Measurements from ENCODE around the gene ABHD17A.

ABHD17A gene

GRCh38 chr19:1920644-1921043, 35.3 kb upstream of the ABHD17A start:
- Histone ChIP-seq H3K4me2 (ENCODE audit: insufficient read depth, low read length, poor library complexity, severe bottlenecking) (no peak overlapping the region), H3K79me1 (ENCODE audit: low read depth, low read length) (peaks cover 2% of the 10 kb centered on the region), H2AK5ac (ENCODE audit: low read depth, low read length) (no peak overlapping the region), H3K9ac (ENCODE audit: low read depth, low read length, poor library complexity) (no peak overlapping the region), H2BK12ac (ENCODE audit: low read length) (no peak overlapping the region), H3K27me3 (ENCODE audit: control insufficient read depth in 3 of 3, insufficient read depth in 3 of 3, low read depth in 1 of 3, low read length in 3 of 3) (no peaks in the 10 kb centered on the region), H4K91ac (ENCODE audit: low read depth, low read length, poor library complexity) (no peak overlapping the region), H4K8ac (ENCODE audit: low read depth, low read length) (peak overlapping the region; percentile 86), H3K23ac (ENCODE audit: low read depth, low read length, poor library complexity) (peak overlapping the region; percentile 10), H3K14ac (ENCODE audit: low read length) (no peak overlapping the region), H2AFZ (ENCODE audit: low read length) (no peak overlapping the region), H3K4ac (ENCODE audit: low read length) (no peak overlapping the region), H3K27ac (replicated peaks; ENCODE audit: low read length) (no peak overlapping the region), H2BK5ac (ENCODE audit: low read length) (no peak overlapping the region), H3K4me1 (ENCODE audit: control insufficient read depth in 2 of 2, insufficient read depth in 1 of 2, low read depth in 1 of 2, low read length in 2 of 2) (no peaks in the 10 kb centered on the region), H3K18ac (ENCODE audit: low read length) (no peak overlapping the region), H3K36me3 (replicated peaks in 1 of 2; ENCODE audit: control insufficient read depth in 2 of 2, insufficient read depth in 2 of 2, low read length in 2 of 2) (peaks cover 57 to 87% of the 10 kb centered on the region in 2 donors), H2BK15ac (ENCODE audit: low read length) (no peak overlapping the region), H3K4me3 (ENCODE audit: low read length in 2 of 2) (no peak overlapping the region), H3K9me3 (replicated peaks in 1 of 2; ENCODE audit: control insufficient read depth in 2 of 2, insufficient read depth in 1 of 2, low read depth in 1 of 2, low read length in 2 of 2) (peaks cover 0 to 4% of the 10 kb centered on the region in 2 donors), H2BK120ac (ENCODE audit: low read depth, low read length) (no peak overlapping the region)
- DNase-seq (ENCODE audit: low spot score) = no peak
- WGBS, 2 donors (ENCODE audit: extremely low coverage in 2 of 2, insufficient read length in 2 of 2, insufficient replicate concordance in 1 of 2) = no CpG with 5 or more reads among the region's 19 CpGs

GRCh38 chr19:1918975-1919374, 33.7 kb upstream of the ABHD17A start:
- Histone ChIP-seq H3K9ac (ENCODE audit: low read depth, low read length, poor library complexity) (no peak overlapping the region), H2BK5ac (ENCODE audit: low read length) (no peak overlapping the region), H3K27me3 (ENCODE audit: control insufficient read depth in 3 of 3, insufficient read depth in 3 of 3, low read depth in 1 of 3, low read length in 3 of 3) (no peaks in the 10 kb centered on the region), H3K4me2 (ENCODE audit: insufficient read depth, low read length, poor library complexity, severe bottlenecking) (no peak overlapping the region), H2AK5ac (ENCODE audit: low read depth, low read length) (no peak overlapping the region), H4K91ac (ENCODE audit: low read depth, low read length, poor library complexity) (no peak overlapping the region), H3K14ac (ENCODE audit: low read length) (no peak overlapping the region), H3K4me1 (ENCODE audit: control insufficient read depth in 2 of 2, insufficient read depth in 1 of 2, low read depth in 1 of 2, low read length in 2 of 2) (no peaks in the 10 kb centered on the region), H4K8ac (ENCODE audit: low read depth, low read length) (no peak overlapping the region), H3K79me1 (ENCODE audit: low read depth, low read length) (peaks cover 8% of the 10 kb centered on the region), H3K23ac (ENCODE audit: low read depth, low read length, poor library complexity) (no peak overlapping the region), H3K9me3 (replicated peaks in 1 of 2; ENCODE audit: control insufficient read depth in 2 of 2, insufficient read depth in 1 of 2, low read depth in 1 of 2, low read length in 2 of 2) (peaks cover 0 to 4% of the 10 kb centered on the region in 2 donors), H2AFZ (ENCODE audit: low read length) (no peak overlapping the region), H3K4me3 (ENCODE audit: low read length in 2 of 2) (no peak overlapping the region), H3K36me3 (replicated peaks in 1 of 2; ENCODE audit: control insufficient read depth in 2 of 2, insufficient read depth in 2 of 2, low read length in 2 of 2) (peaks cover 52 to 87% of the 10 kb centered on the region in 2 donors), H3K18ac (ENCODE audit: low read length) (no peak overlapping the region), H3K4ac (ENCODE audit: low read length) (no peak overlapping the region), H2BK12ac (ENCODE audit: low read length) (no peak overlapping the region), H2BK120ac (ENCODE audit: low read depth, low read length) (no peak overlapping the region), H2BK15ac (ENCODE audit: low read length) (no peak overlapping the region), H3K27ac (replicated peaks; ENCODE audit: low read length) (no peak overlapping the region)
- DNase-seq (ENCODE audit: low spot score) = no peak
- no CpG with 5 or more reads among the region's 28 CpGs for WGBS, 2 donors (ENCODE audit: extremely low coverage in 2 of 2, insufficient read length in 2 of 2, insufficient replicate concordance in 1 of 2)

- Histone ChIP-seq H2AK5ac (ENCODE audit: low read depth, low read length) (no peak overlapping the region), H3K18ac (ENCODE audit: low read length) (no peak overlapping the region), H2BK12ac (ENCODE audit: low read length) (no peak overlapping the region), H3K9me3 (replicated peaks in 1 of 2; ENCODE audit: control insufficient read depth in 2 of 2, insufficient read depth in 1 of 2, low read depth in 1 of 2, low read length in 2 of 2) (peaks cover 0 to 6% of the 10 kb centered on the region in 2 donors), H3K27me3 (ENCODE audit: control insufficient read depth in 3 of 3, insufficient read depth in 3 of 3, low read depth in 1 of 3, low read length in 3 of 3) (no peaks in the 10 kb centered on the region), H2BK15ac (ENCODE audit: low read length) (no peak overlapping the region), H4K8ac (ENCODE audit: low read depth, low read length) (no peak overlapping the region), H3K23ac (ENCODE audit: low read depth, low read length, poor library complexity) (peak overlapping the region; percentile 65), H2BK5ac (ENCODE audit: low read length) (peak overlapping the region; percentile 35), H3K79me1 (ENCODE audit: low read depth, low read length) (peaks cover 18% of the 10 kb centered on the region), H3K4me2 (ENCODE audit: insufficient read depth, low read length, poor library complexity, severe bottlenecking) (no peak overlapping the region), H2AFZ (ENCODE audit: low read length) (no peak overlapping the region), H4K91ac (ENCODE audit: low read depth, low read length, poor library complexity) (no peak overlapping the region), H3K4ac (ENCODE audit: low read length) (no peak overlapping the region), H3K9ac (ENCODE audit: low read depth, low read length, poor library complexity) (no peak overlapping the region), H2BK120ac (ENCODE audit: low read depth, low read length) (no peak overlapping the region), H3K27ac (replicated peaks; ENCODE audit: low read length) (no peak overlapping the region), H3K4me1 (ENCODE audit: control insufficient read depth in 2 of 2, insufficient read depth in 1 of 2, low read depth in 1 of 2, low read length in 2 of 2) (no peaks in the 10 kb centered on the region), H3K14ac (ENCODE audit: low read length) (no peak overlapping the region), H3K36me3 (replicated peaks in 1 of 2; ENCODE audit: control insufficient read depth in 2 of 2, insufficient read depth in 2 of 2, low read length in 2 of 2) (peaks cover 55 to 90% of the 10 kb centered on the region in 2 donors), H3K4me3 (ENCODE audit: low read length in 2 of 2) (no peak overlapping the region)
- no CpG with 5 or more reads among the region's 25 CpGs for WGBS, 2 donors (ENCODE audit: extremely low coverage in 2 of 2, insufficient read length in 2 of 2, insufficient replicate concordance in 1 of 2)
- no peak for DNase-seq (ENCODE audit: low spot score)
These were observed 32.6 kb upstream of the ABHD17A start for GRCh38 chr19:1917926-1918325.

- H4K91ac ChIP-seq (ENCODE audit: low read depth, low read length, poor library complexity) = no peak overlapping the region
- H2BK120ac ChIP-seq (ENCODE audit: low read depth, low read length) = no peak overlapping the region
- H2AFZ ChIP-seq (ENCODE audit: low read length) = no peak overlapping the region
- no peak overlapping the region for H2BK12ac ChIP-seq (ENCODE audit: low read length)
- H3K79me1 ChIP-seq (ENCODE audit: low read depth, low read length) = peaks cover 23% of the 10 kb centered on the region
- H3K4ac ChIP-seq (ENCODE audit: low read length) = no peak overlapping the region
- WGBS, 2 donors (ENCODE audit: extremely low coverage in 2 of 2, insufficient read length in 2 of 2, insufficient replicate concordance in 1 of 2) = no CpG with 5 or more reads among the region's 17 CpGs
- H3K27me3 ChIP-seq (ENCODE audit: control insufficient read depth in 3 of 3, insufficient read depth in 3 of 3, low read depth in 1 of 3, low read length in 3 of 3) = no peaks in the 10 kb centered on the region
- H3K14ac ChIP-seq (ENCODE audit: low read length) = no peak overlapping the region
- peaks cover 54 to 90% of the 10 kb centered on the region in 2 donors for H3K36me3 ChIP-seq (replicated peaks in 1 of 2; ENCODE audit: control insufficient read depth in 2 of 2, insufficient read depth in 2 of 2, low read length in 2 of 2)
- no peak overlapping the region for H2BK5ac ChIP-seq (ENCODE audit: low read length)
- H3K9me3 ChIP-seq (replicated peaks in 1 of 2; ENCODE audit: control insufficient read depth in 2 of 2, insufficient read depth in 1 of 2, low read depth in 1 of 2, low read length in 2 of 2) = peaks cover 0 to 3% of the 10 kb centered on the region in 2 donors
- no peak overlapping the region for H3K27ac ChIP-seq (replicated peaks; ENCODE audit: low read length)
- H2AK5ac ChIP-seq (ENCODE audit: low read depth, low read length) = no peak overlapping the region
- no peaks in the 10 kb centered on the region for H3K4me1 ChIP-seq (ENCODE audit: control insufficient read depth in 2 of 2, insufficient read depth in 1 of 2, low read depth in 1 of 2, low read length in 2 of 2)
- H3K18ac ChIP-seq (ENCODE audit: low read length) = no peak overlapping the region
- H4K8ac ChIP-seq (ENCODE audit: low read depth, low read length) = no peak overlapping the region
- H2BK15ac ChIP-seq (ENCODE audit: low read length) = no peak overlapping the region
- no peak for DNase-seq (ENCODE audit: low spot score)
- no peak overlapping the region for H3K4me2 ChIP-seq (ENCODE audit: insufficient read depth, low read length, poor library complexity, severe bottlenecking)
- H3K4me3 ChIP-seq (ENCODE audit: low read length in 2 of 2) = no peak overlapping the region
- no peak overlapping the region for H3K23ac ChIP-seq (ENCODE audit: low read depth, low read length, poor library complexity)
- H3K9ac ChIP-seq (ENCODE audit: low read depth, low read length, poor library complexity) = no peak overlapping the region
These were observed 31.9 kb upstream of the ABHD17A start for GRCh38 chr19:1917146-1917545.
